SJSA1 (cell line): ENCODE measurements around the gene SLC30A7. TPM values are rescaled to one million over a fixed set of nuclear protein-coding genes. Genes with fewer than 3 reads are reported as not detected.

Experiments
- DNase-seq, 2 experiments: peaks; one replicate each; pipeline ENCODE4 v3.0.0-alpha.2; 2015 to 2020; ENCODE audit warnings: low spot score in 2 of 2, low read depth in 1 of 2
- H3K27ac ChIP-seq: fragments of 250-450 bp; sonication (Bioruptor Pico); 2 replicates; pipeline ENCODE4 v1.5.1; 2020; ENCODE audit warnings: mild to moderate bottlenecking, moderate library complexity
- H3K27me3 ChIP-seq: fragments of 250-450 bp; sonication (Bioruptor Pico); replicated peaks from 2 replicates; pipeline ENCODE4 v1.5.1; 2020; ENCODE audit warnings: mild to moderate bottlenecking, moderate library complexity
- H3K36me3 ChIP-seq: fragments of 250-450 bp; sonication (Bioruptor Pico); 2 replicates; pipeline ENCODE4 v1.5.1; 2020; ENCODE audit warnings: mild to moderate bottlenecking
- H3K4me1 ChIP-seq: fragments of 250-450 bp; sonication (Bioruptor Pico); replicated peaks from 2 replicates; pipeline ENCODE4 v1.6.1; 2021; ENCODE audit warnings: mild to moderate bottlenecking
- H3K4me3 ChIP-seq: fragments of 250-450 bp; sonication (Bioruptor Pico); 2 replicates; pipeline ENCODE4 v1.5.1; 2020; ENCODE audit warnings: mild to moderate bottlenecking
- H3K9me3 ChIP-seq: fragments of 250-450 bp; sonication (Bioruptor Pico); replicated peaks from 2 replicates; pipeline ENCODE4 v1.5.1; 2020; ENCODE audit warnings: mild to moderate bottlenecking
- total RNA-seq: library from RNA; depleted of rRNA; stranded (reverse); fragments of >200 nt; shearing (Covaris generic); gene quantifications from 2 replicates; pipeline ENCODE4 v1.2.3, GENCODE V29; 2014

The SLC30A7 gene
- total RNA-seq, 1 experiment from 2014 or later, result 26.3 TPM

- H3K9me3 ChIP-seq, result no peaks in the 10 kb centered on the region
- DNase-seq, result no peak
- peaks cover 2% of the 10 kb centered on the region for H3K4me1 ChIP-seq
- H3K27ac ChIP-seq, result no peak overlapping the region
- no peak overlapping the region for H3K4me3 ChIP-seq
- no peaks in the 10 kb centered on the region for H3K27me3 ChIP-seq
- peaks cover 37% of the 10 kb centered on the region for H3K36me3 ChIP-seq
Observed at GRCh38 chr1:100902365-100902764, 6.5 kb downstream of the SLC30A7 start.

- H3K4me1 ChIP-seq, result no peaks in the 10 kb centered on the region
- H3K36me3 ChIP-seq, result peaks cover 46% of the 10 kb centered on the region
- no peaks in the 10 kb centered on the region for H3K27me3 ChIP-seq
- no peaks in the 10 kb centered on the region for H3K9me3 ChIP-seq
- no peak overlapping the region for H3K4me3 ChIP-seq
- H3K27ac ChIP-seq, result no peak overlapping the region
- DNase-seq, result no peak
Observed at GRCh38 chr1:100903777-100904176, 7.9 kb downstream of the SLC30A7 start.

GRCh38 chr1:100904528-100904927, 8.6 kb downstream of the SLC30A7 start:
- H3K4me3 ChIP-seq, result no peak overlapping the region
- no peaks in the 10 kb centered on the region for H3K4me1 ChIP-seq
- no peak overlapping the region for H3K27ac ChIP-seq
- H3K9me3 ChIP-seq, result no peaks in the 10 kb centered on the region
- peaks cover 54% of the 10 kb centered on the region for H3K36me3 ChIP-seq
- DNase-seq, result no peak
- no peaks in the 10 kb centered on the region for H3K27me3 ChIP-seq

- Histone ChIP-seq H3K4me1 (no peaks in the 10 kb centered on the region), H3K36me3 (peaks cover 54% of the 10 kb centered on the region), H3K27ac (no peak overlapping the region), H3K9me3 (no peaks in the 10 kb centered on the region), H3K27me3 (no peaks in the 10 kb centered on the region), H3K4me3 (no peak overlapping the region)
- DNase-seq, result no peak
Observed at GRCh38 chr1:100905181-100905580, 9.3 kb downstream of the SLC30A7 start.

- Histone ChIP-seq H3K36me3 (peaks cover 58% of the 10 kb centered on the region), H3K4me3 (no peak overlapping the region), H3K9me3 (no peaks in the 10 kb centered on the region), H3K27ac (no peak overlapping the region), H3K4me1 (no peaks in the 10 kb centered on the region), H3K27me3 (no peaks in the 10 kb centered on the region)
- no peak for DNase-seq
Observed at GRCh38 chr1:100907887-100908286, 12.0 kb downstream of the SLC30A7 start.

GRCh38 chr1:100909018-100909417, 13.1 kb downstream of the SLC30A7 start:
- Histone ChIP-seq H3K4me3 (no peak overlapping the region), H3K36me3 (peaks cover 68% of the 10 kb centered on the region), H3K27ac (no peak overlapping the region)

GRCh38 chr1:100912019-100912418, 16.1 kb downstream of the SLC30A7 start:
- H3K27ac ChIP-seq, result no peak overlapping the region
- no peaks in the 10 kb centered on the region for H3K9me3 ChIP-seq
- DNase-seq, result no peak
- no peaks in the 10 kb centered on the region for H3K4me1 ChIP-seq
- H3K4me3 ChIP-seq, result no peak overlapping the region
- no peaks in the 10 kb centered on the region for H3K27me3 ChIP-seq
- peaks cover 64% of the 10 kb centered on the region for H3K36me3 ChIP-seq

More at GRCh38 chr1:100909018-100909417, 13.1 kb downstream of the SLC30A7 start:
- Histone ChIP-seq H3K27me3 (no peaks in the 10 kb centered on the region), H3K9me3 (no peaks in the 10 kb centered on the region), H3K4me1 (no peaks in the 10 kb centered on the region)
- DNase-seq, result no peak

- H3K4me3 ChIP-seq, result no peak overlapping the region
- H3K4me1 ChIP-seq, result no peaks in the 10 kb centered on the region
- DNase-seq, result peak in 1 of 2 experiments; percentile 55
- peaks cover 37% of the 10 kb centered on the region for H3K36me3 ChIP-seq
- H3K27me3 ChIP-seq, result no peaks in the 10 kb centered on the region
- H3K27ac ChIP-seq, result no peak overlapping the region
- H3K9me3 ChIP-seq, result no peaks in the 10 kb centered on the region
Observed at GRCh38 chr1:100921110-100921706, 25.3 kb downstream of the SLC30A7 start.

- Histone ChIP-seq H3K27ac (no peak overlapping the region), H3K9me3 (no peaks in the 10 kb centered on the region), H3K36me3 (peaks cover 31% of the 10 kb centered on the region), H3K27me3 (no peaks in the 10 kb centered on the region), H3K4me1 (no peaks in the 10 kb centered on the region), H3K4me3 (no peak overlapping the region)
- DNase-seq, result no peak
Observed at GRCh38 chr1:100924212-100924611, 28.3 kb downstream of the SLC30A7 start.

GRCh38 chr1:100924991-100925390, 29.1 kb downstream of the SLC30A7 start:
- H3K27me3 ChIP-seq, result no peaks in the 10 kb centered on the region
- no peaks in the 10 kb centered on the region for H3K9me3 ChIP-seq
- no peaks in the 10 kb centered on the region for H3K4me1 ChIP-seq

GRCh38 chr1:100926240-100926639, 30.4 kb downstream of the SLC30A7 start:
- no peaks in the 10 kb centered on the region for H3K4me1 ChIP-seq
- H3K27ac ChIP-seq, result no peak overlapping the region
- H3K9me3 ChIP-seq, result no peaks in the 10 kb centered on the region
- H3K4me3 ChIP-seq, result no peak overlapping the region
- DNase-seq, result no peak
- peaks cover 31% of the 10 kb centered on the region for H3K36me3 ChIP-seq
- no peaks in the 10 kb centered on the region for H3K27me3 ChIP-seq

More at GRCh38 chr1:100924991-100925390, 29.1 kb downstream of the SLC30A7 start:
- no peak overlapping the region for H3K4me3 ChIP-seq
- H3K36me3 ChIP-seq, result peaks cover 31% of the 10 kb centered on the region
- DNase-seq, result no peak
- H3K27ac ChIP-seq, result no peak overlapping the region

- no peaks in the 10 kb centered on the region for H3K9me3 ChIP-seq
- no peak for DNase-seq
- peaks cover 31% of the 10 kb centered on the region for H3K36me3 ChIP-seq
Observed at GRCh38 chr1:100927276-100927675, 31.4 kb downstream of the SLC30A7 start.

GRCh38 chr1:100928128-100928527, 32.2 kb downstream of the SLC30A7 start:
- Histone ChIP-seq H3K27me3 (no peaks in the 10 kb centered on the region), H3K27ac (no peak overlapping the region), H3K36me3 (peaks cover 27% of the 10 kb centered on the region), H3K9me3 (no peaks in the 10 kb centered on the region), H3K4me3 (no peak overlapping the region), H3K4me1 (no peaks in the 10 kb centered on the region)
- no peak for DNase-seq

More at GRCh38 chr1:100927276-100927675, 31.4 kb downstream of the SLC30A7 start:
- Histone ChIP-seq H3K27me3 (no peaks in the 10 kb centered on the region), H3K4me3 (no peak overlapping the region), H3K27ac (no peak overlapping the region), H3K4me1 (no peaks in the 10 kb centered on the region)

- H3K27me3 ChIP-seq, result no peaks in the 10 kb centered on the region
- no peaks in the 10 kb centered on the region for H3K4me1 ChIP-seq
- no peaks in the 10 kb centered on the region for H3K9me3 ChIP-seq
- H3K4me3 ChIP-seq, result no peak overlapping the region
- peaks cover 22% of the 10 kb centered on the region for H3K36me3 ChIP-seq
- no peak for DNase-seq
- no peak overlapping the region for H3K27ac ChIP-seq
Observed at GRCh38 chr1:100930494-100930893, 34.6 kb downstream of the SLC30A7 start.

- H3K4me1 ChIP-seq, result no peaks in the 10 kb centered on the region
- no peaks in the 10 kb centered on the region for H3K27me3 ChIP-seq
- DNase-seq, result no peak
Observed at GRCh38 chr1:100931716-100932115, 35.8 kb downstream of the SLC30A7 start.

More at GRCh38 chr1:100931716-100932115, 35.8 kb downstream of the SLC30A7 start:
- Histone ChIP-seq H3K4me3 (no peak overlapping the region), H3K9me3 (no peaks in the 10 kb centered on the region), H3K27ac (no peak overlapping the region), H3K36me3 (peaks cover 17% of the 10 kb centered on the region)
